Fibroblast of skin of abdomen (primary cell): ENCODE data around the gene GFOD2.

Experiments
- DNase-seq: peaks from one replicate; pipeline ENCODE4 v3.0.0-alpha.2; 2013

The GFOD2 gene

GRCh38 chr16:67657017-67657608, 62.0 kb downstream of the GFOD2 start:
- no peak for DNase-seq

- no peak for DNase-seq
Observed at GRCh38 chr16:67656344-67657016, 62.6 kb downstream of the GFOD2 start.

GRCh38 chr16:67655363-67655762, 63.8 kb downstream of the GFOD2 start:
- DNase-seq: no peak

GRCh38 chr16:67654403-67654911, 64.7 kb downstream of the GFOD2 start:
- DNase-seq: no peak

- no peak for DNase-seq
Observed at GRCh38 chr16:67653789-67654402, 65.2 kb downstream of the GFOD2 start.

GRCh38 chr16:67653128-67653788, 65.9 kb downstream of the GFOD2 start:
- DNase-seq: peak; percentile 20

GRCh38 chr16:67652578-67653127, 66.5 kb downstream of the GFOD2 start:
- DNase-seq: no peak

- DNase-seq: no peak
Observed at GRCh38 chr16:67651847-67652246, 67.3 kb downstream of the GFOD2 start.

- DNase-seq: no peak
Observed at GRCh38 chr16:67651039-67651438, 68.1 kb downstream of the GFOD2 start.

- no peak for DNase-seq
Observed at GRCh38 chr16:67650023-67650422, 69.1 kb downstream of the GFOD2 start.

GRCh38 chr16:67649494-67649931, 69.6 kb downstream of the GFOD2 start:
- no peak for DNase-seq

GRCh38 chr16:67648764-67649407, 70.2 kb downstream of the GFOD2 start:
- DNase-seq: no peak

- no peak for DNase-seq
Observed at GRCh38 chr16:67648088-67648763, 70.9 kb downstream of the GFOD2 start.

GRCh38 chr16:67647681-67648080, 71.4 kb downstream of the GFOD2 start:
- no peak for DNase-seq

- DNase-seq: no peak
Observed at GRCh38 chr16:67647111-67647651, 71.9 kb downstream of the GFOD2 start.

GRCh38 chr16:67645397-67646121, 73.6 kb downstream of the GFOD2 start:
- DNase-seq: no peak

- no peak for DNase-seq
Observed at GRCh38 chr16:67644038-67644437, 75.1 kb downstream of the GFOD2 start.

GRCh38 chr16:67641779-67642708, 77.1 kb downstream of the GFOD2 start:
- DNase-seq: no peak

- DNase-seq: no peak
Observed at GRCh38 chr16:67637625-67638024, 81.5 kb downstream of the GFOD2 start.

- DNase-seq: no peak
Observed at GRCh38 chr16:67636713-67637112, 82.4 kb downstream of the GFOD2 start.
